Spleen (tissue), 11 donors: ENCODE data around the gene SLC24A3. TPM values are rescaled to one million over a fixed set of nuclear protein-coding genes. Genes with fewer than 3 reads are reported as not detected.

Source experiments
- DNase-seq: peaks from one replicate; pipeline ENCODE4 v3.0.0-alpha.2; 2020
- H3K27ac ChIP-seq, 8 donors: fragments of 200-600 bp; sonication (generic) in 7 of 8; 1 replicate in 4 of 8; 2 replicates in 4 of 8; pipeline versions ENCODE4 v1.5.0 to v1.8.0; 2016 to 2021; ENCODE audit warnings: inconsistent platforms in 4 of 8, mild to moderate bottlenecking in 4 of 8, moderate library complexity in 1 of 8
- H3K27me3 ChIP-seq, 7 donors: fragments of 200-600 bp; sonication (generic) in 6 of 7; replicated peaks in 1 of 7; 1 replicate in 4 of 7; 2 replicates in 3 of 7; pipeline versions ENCODE4 v1.5.0 to v1.8.0; 2016 to 2021; ENCODE audit warnings: inconsistent platforms in 3 of 7, mild to moderate bottlenecking in 1 of 7
- H3K36me3 ChIP-seq, 6 donors: fragments of 200-600 bp; sonication (generic) in 5 of 6; 1 replicate in 4 of 6; 2 replicates in 2 of 6; pipeline versions ENCODE4 v1.5.0 to v1.8.0; 2016 to 2021; ENCODE audit warnings: inconsistent platforms in 2 of 6
- H3K4me1 ChIP-seq, 6 donors: fragments of 200-600 bp; sonication (generic) in 5 of 6; 1 replicate in 3 of 6; 2 replicates in 3 of 6; pipeline versions ENCODE4 v1.5.0 to v1.8.0; 2016 to 2021; ENCODE audit warnings: inconsistent platforms in 3 of 6
- H3K4me3 ChIP-seq, 8 donors: fragments of 200-600 bp; sonication (generic) in 7 of 8; 1 replicate in 4 of 8; 2 replicates in 4 of 8; pipeline versions ENCODE4 v1.5.0 to v1.8.0; 2016 to 2021; ENCODE audit warnings: inconsistent platforms in 4 of 8, mild to moderate bottlenecking in 4 of 8, moderate library complexity in 2 of 8
- H3K9me3 ChIP-seq, 8 donors: fragments of 200-600 bp; sonication (generic) in 7 of 8; 1 replicate in 4 of 8; 2 replicates in 4 of 8; pipeline versions ENCODE4 v1.5.0 to v1.8.0; 2016 to 2021; ENCODE audit warnings: inconsistent platforms in 4 of 8
- CTCF ChIP-seq, 11 experiments: fragments of 200-600 bp in 7 of 11; fragments of 450-650 bp in 4 of 11; sonication (generic) in 4 of 11; IDR thresholded peaks in 8 of 11; conservative IDR thresholded peaks in 3 of 11; 1 replicate in 7 of 11; 2 replicates in 4 of 11; pipeline versions ENCODE4 v1.4.0 to v1.8.0; 2016 to 2021; ENCODE audit warnings: antibody characterized with exemption in 11 of 11, inconsistent platforms in 4 of 11, mild to moderate bottlenecking in 1 of 11
- POLR2A ChIP-seq, 3 donors: fragments of 450-650 bp; IDR thresholded peaks; one replicate each; pipeline ENCODE4 v1.5.1; 2017; ENCODE audit warnings: antibody characterized with exemption in 3 of 3, mild to moderate bottlenecking in 1 of 3
- POLR2AphosphoS5 ChIP-seq, 3 donors: sonication (generic); formaldehyde crosslinking; IDR thresholded peaks; one replicate each; pipeline ENCODE4 v1.5.1; 2017; ENCODE audit warnings: antibody characterized with exemption in 3 of 3
- WGBS, 5 donors: extraction: QIAGEN DNeasy Blood & Tissue Kit in 3 of 5; methylation state at CpG; one replicate each; pipeline versions ENCODE4 v1.1.5 to v1.1.7; 2013 to 2018; 5-methylcytosine and 5-hydroxymethylcytosine counted together
- intact Hi-C: fragments of 100-400 bp; cut with DNase I; formaldehyde crosslinking; loops from one replicate; pipeline ENCODE4 v1.15.0; 2023; ENCODE audit warnings: low total_unique reads
- polyA plus RNA-seq, 3 donors: library from polyadenylated mRNA; stranded (reverse); fragments of 200-250 nt; gene quantifications; one replicate each; pipeline ENCODE4 v1.2.1, GENCODE V29; 2013
- total RNA-seq, 7 donors: library from RNA; depleted of rRNA in 3 of 7; stranded (reverse); fragments of >200 nt in 3 of 7; fragmentation: NEBNext Ultra II Directional in 4 of 7; extraction: Animal tissue kit (Norgen Biotek cat#: 25700) in 4 of 7; gene quantifications; one replicate each; pipeline versions ENCODE4 v1.1.0 to v1.2.1, GENCODE V29; 2016 to 2021
- donor health status: healthy with polysubstance abuse.
- donor health status: DM: no; HTN: no; CAD: no; lungs with moderate emphysema.
- donor health status: DM: no; HTN: no; CAD: no.
- donor health status: Bipolar disorder and iron deficiency.
- donor health status: healthy.
- donor health status: DM: no; HTN: no; CAD: no.
- donor health status: DM: yes; HTN: yes; CAD: no.

SLC24A3 gene
- total and polyA plus RNA-seq, 10 donors = 0.37 to 3.9 (median 2.6) TPM

GRCh38 chr20:19609642-19610223, 397.3 kb downstream of the SLC24A3 start:
- no peaks in the 10 kb centered on the region for H3K36me3 ChIP-seq
- H3K4me3 ChIP-seq = no peak overlapping the region
- WGBS, 5 donors = 29 to 70% (median 59%) methylated on average over 2 of the region's 2 CpGs
- no peak for DNase-seq
- H3K27me3 ChIP-seq = peaks cover 0 to 11% (median 0%) of the 10 kb centered on the region in 7 donors
- intact Hi-C loops = no loop called here
- H3K4me1 ChIP-seq = no peaks in the 10 kb centered on the region
- TF ChIP-seq POLR2A (IDR thresholded peaks at IDR 0.05) = no peak
- TF ChIP-seq CTCF (IDR thresholded peaks at IDR 0.05 in 8 of 11, conservative IDR thresholded peaks at IDR 0.05 in 3 of 11) = no peak
- no peak for TF ChIP-seq POLR2AphosphoS5 (IDR thresholded peaks at IDR 0.05)
- H3K9me3 ChIP-seq = no peaks in the 10 kb centered on the region
- no peak overlapping the region for H3K27ac ChIP-seq

GRCh38 chr20:19615629-19616028, 403.2 kb downstream of the SLC24A3 start:
- Histone ChIP-seq H3K27ac (no peak overlapping the region), H3K36me3 (no peaks in the 10 kb centered on the region), H3K27me3 (peaks cover 0 to 33% (median 0%) of the 10 kb centered on the region in 7 donors), H3K9me3 (no peaks in the 10 kb centered on the region), H3K4me3 (no peak overlapping the region), H3K4me1 (no peaks in the 10 kb centered on the region)
- TF ChIP-seq POLR2AphosphoS5 (IDR thresholded peaks at IDR 0.05) (no peak), CTCF (IDR thresholded peaks at IDR 0.05 in 8 of 11, conservative IDR thresholded peaks at IDR 0.05 in 3 of 11) (no peak), POLR2A (IDR thresholded peaks at IDR 0.05) (no peak)
- intact Hi-C loops = no loop called here
- DNase-seq = no peak

GRCh38 chr20:19616081-19616480, 403.6 kb downstream of the SLC24A3 start:
- Histone ChIP-seq H3K27ac (no peak overlapping the region), H3K36me3 (no peaks in the 10 kb centered on the region), H3K9me3 (no peaks in the 10 kb centered on the region), H3K4me3 (no peak overlapping the region), H3K27me3 (peaks cover 0 to 30% (median 0%) of the 10 kb centered on the region in 7 donors), H3K4me1 (no peaks in the 10 kb centered on the region)
- TF ChIP-seq POLR2A (IDR thresholded peaks at IDR 0.05) = no peak
- no peak for TF ChIP-seq POLR2AphosphoS5 (IDR thresholded peaks at IDR 0.05)
- no peak for TF ChIP-seq CTCF (IDR thresholded peaks at IDR 0.05 in 8 of 11, conservative IDR thresholded peaks at IDR 0.05 in 3 of 11)
- intact Hi-C loops = no loop called here
- DNase-seq = no peak
- 69 to 80% (median 75%) methylated on average over 2 of the region's 2 CpGs for WGBS, 5 donors

GRCh38 chr20:19616620-19617019, 404.2 kb downstream of the SLC24A3 start:
- H3K9me3 ChIP-seq = no peaks in the 10 kb centered on the region
- no peak overlapping the region for H3K27ac ChIP-seq
- WGBS, 5 donors = 35 to 50% (median 38%) methylated on average over 4 of the region's 4 CpGs
- H3K4me3 ChIP-seq = no peak overlapping the region
- no peaks in the 10 kb centered on the region for H3K4me1 ChIP-seq
- intact Hi-C loops = no loop called here
- TF ChIP-seq POLR2A (IDR thresholded peaks at IDR 0.05) = no peak
- H3K27me3 ChIP-seq = peaks cover 0 to 27% (median 0%) of the 10 kb centered on the region in 7 donors
- no peaks in the 10 kb centered on the region for H3K36me3 ChIP-seq
- DNase-seq = no peak

- Histone ChIP-seq H3K4me3 (no peak overlapping the region), H3K36me3 (no peaks in the 10 kb centered on the region), H3K4me1 (no peaks in the 10 kb centered on the region), H3K27ac (no peak overlapping the region), H3K27me3 (peaks cover 0 to 24% (median 0%) of the 10 kb centered on the region in 7 donors), H3K9me3 (no peaks in the 10 kb centered on the region)
- WGBS, 5 donors = 66 to 95% (median 87%) methylated on average over 4 to 5 of the region's 5 CpGs
- TF ChIP-seq POLR2A (IDR thresholded peaks at IDR 0.05) (no peak), POLR2AphosphoS5 (IDR thresholded peaks at IDR 0.05) (no peak), CTCF (IDR thresholded peaks at IDR 0.05 in 8 of 11, conservative IDR thresholded peaks at IDR 0.05 in 3 of 11) (no peak)
- no peak for DNase-seq
- intact Hi-C loops = no loop called here
These were observed 404.8 kb downstream of the SLC24A3 start for GRCh38 chr20:19617256-19617655.
